Urothelium cell line (cell line): ENCODE results near the gene STIM2.

Experiments
- DNase-seq: peaks from one replicate; pipeline ENCODE4 v3.0.0; 2011; ENCODE audit warnings: low spot score, mixed read lengths
- FAIRE-seq: peaks from 2 replicates; lab custom pipeline; 2011; peaks lifted over from hg19 to GRCh38; lab: Jason Lieb, UNC

Gene STIM2

GRCh38 chr4:26896636-26897035 is 36.0 kb downstream of the STIM2 start:
- FAIRE-seq: no peak
- no peak for DNase-seq

GRCh38 chr4:26899991-26900390 is 39.4 kb downstream of the STIM2 start:
- FAIRE-seq: no peak

DNA sequence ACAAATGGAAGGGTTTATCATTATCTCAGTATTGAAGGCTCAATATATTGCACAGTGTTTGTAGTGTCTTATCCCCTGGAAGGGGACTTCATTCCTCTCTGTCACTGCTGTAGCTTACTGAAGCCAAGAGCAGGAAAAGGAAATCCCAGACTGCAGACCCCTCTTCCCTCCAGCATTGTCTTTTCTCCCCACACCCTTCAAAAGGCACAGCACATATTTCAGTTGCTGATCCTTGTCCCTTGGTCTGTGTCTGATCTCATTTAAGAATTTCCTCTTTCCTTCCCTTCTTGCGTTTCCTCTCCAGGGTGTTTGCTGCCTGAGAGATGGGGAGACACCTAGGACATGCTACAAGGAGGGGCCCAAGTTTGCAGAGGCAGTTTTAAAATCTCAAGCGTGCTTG is 40.1 kb downstream of the STIM2 start:
- FAIRE-seq (no peak), DNase-seq (no peak)

More at GRCh38 chr4:26899991-26900390, 39.4 kb downstream of the STIM2 start:
- no peak for DNase-seq

GRCh38 chr4:26905172-26905571 is 44.5 kb downstream of the STIM2 start:
- DNase-seq (no peak), FAIRE-seq (no peak)

DNA sequence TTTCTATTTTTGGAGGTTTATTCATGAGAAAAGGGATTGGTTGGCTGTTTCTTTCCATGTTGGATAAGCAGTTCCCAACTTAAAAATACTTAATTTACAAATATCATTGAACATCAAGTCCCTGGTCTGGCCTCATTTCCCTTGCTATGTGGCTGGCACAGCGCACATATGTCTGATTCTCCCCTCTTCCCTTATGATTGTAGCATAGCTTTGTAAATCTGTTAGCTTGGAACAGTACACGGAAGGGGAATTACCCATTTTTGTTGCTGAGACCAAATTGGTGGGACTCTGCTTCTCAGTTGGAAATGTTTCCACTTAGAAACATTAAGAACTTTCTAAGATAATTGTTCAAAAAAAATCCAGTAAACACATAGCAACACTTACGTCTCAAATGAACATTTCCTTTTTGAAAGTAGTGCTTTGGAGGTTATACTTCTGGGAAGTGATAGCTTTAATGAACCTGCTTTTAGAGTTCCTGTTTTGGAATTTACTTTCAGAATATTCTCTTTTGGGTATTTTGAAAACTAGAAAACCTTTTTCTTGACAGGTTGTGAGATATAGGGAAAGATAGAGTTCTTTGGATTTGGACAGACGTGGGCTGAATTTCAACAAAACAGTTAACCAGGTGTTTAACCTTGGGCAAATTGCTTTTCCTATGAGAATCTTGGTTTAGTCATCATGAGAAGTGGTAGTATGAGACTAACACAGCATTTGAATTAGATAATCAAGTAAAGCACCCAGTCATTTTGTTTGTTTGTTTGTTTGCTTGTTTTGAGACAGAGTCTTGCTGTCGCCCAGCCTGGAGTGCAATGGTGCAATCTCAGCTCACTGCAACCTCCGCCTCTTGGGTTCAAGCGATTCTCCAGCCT is 47.3 kb downstream of the STIM2 start:
- DNase-seq (no peak), FAIRE-seq (no peak)

GRCh38 chr4:26909369-26909768 is 48.7 kb downstream of the STIM2 start:
- FAIRE-seq (no peak), DNase-seq (no peak)

DNA sequence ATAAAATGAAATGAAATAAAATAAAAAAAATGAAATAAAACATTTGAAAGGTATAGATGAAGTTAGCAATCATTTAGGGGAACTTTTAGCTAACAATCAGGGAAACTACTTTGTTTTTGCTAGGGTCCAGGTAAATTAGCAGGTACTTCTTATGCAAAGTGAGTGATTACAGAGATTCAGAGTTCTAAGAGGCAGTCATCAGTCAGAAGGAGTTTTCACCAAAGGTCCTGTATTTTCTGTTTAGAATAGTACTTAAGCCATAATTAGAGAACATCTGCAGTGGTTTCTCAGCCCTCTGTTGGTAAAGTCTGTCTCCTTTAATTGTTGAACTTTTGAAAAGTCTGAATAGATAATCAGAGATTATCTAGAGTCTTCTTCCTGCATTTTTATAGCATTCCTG is 50.6 kb downstream of the STIM2 start:
- no peak for DNase-seq
- no peak for FAIRE-seq

GRCh38 chr4:26912069-26912468 is 51.4 kb downstream of the STIM2 start:
- no peak for FAIRE-seq
- DNase-seq: no peak

- no peak for FAIRE-seq
- no peak for DNase-seq
These were observed 52.2 kb downstream of the STIM2 start for GRCh38 chr4:26912810-26913209.

GRCh38 chr4:26916195-26916594 is 55.6 kb downstream of the STIM2 start:
- DNase-seq (no peak), FAIRE-seq (no peak)

DNA sequence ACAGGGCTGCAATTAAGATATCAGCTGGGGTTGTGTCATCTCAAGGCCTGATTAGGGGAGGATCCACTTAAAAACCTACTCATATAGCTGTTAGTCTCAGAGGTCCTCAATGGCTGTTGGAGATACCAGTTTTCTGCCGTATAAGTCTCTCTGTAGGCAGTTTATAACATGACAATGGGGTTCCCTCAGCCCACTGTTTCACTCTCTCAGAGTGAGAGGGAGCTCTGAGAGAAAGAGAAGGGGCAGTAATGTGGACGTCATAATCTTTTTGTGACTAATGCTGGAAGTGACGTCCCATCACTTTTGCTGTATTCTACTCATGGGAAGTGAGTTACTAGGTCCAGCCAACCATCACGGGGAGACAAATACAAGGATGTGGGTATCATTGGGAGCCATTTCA is 70.3 kb downstream of the STIM2 start:
- DNase-seq: no peak

DNA sequence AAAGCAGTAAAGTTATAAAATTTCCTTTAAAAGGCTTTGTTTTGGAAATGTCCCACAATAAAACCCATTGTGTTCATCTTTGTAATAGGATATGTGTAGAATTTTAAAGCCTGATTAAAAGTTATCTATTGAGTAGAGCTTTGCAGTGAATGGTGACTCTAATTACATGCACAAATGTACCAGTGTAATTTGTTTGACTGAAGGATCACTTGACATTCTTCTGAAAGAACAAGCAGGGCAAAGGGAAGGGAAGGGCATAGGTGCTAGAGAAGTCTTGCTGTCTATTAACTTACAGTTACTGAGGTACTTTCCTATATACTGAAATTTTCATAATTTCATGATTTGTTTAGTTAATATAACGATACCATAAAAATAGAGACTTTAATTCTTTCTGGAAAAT is 70.8 kb downstream of the STIM2 start:
- no peak for DNase-seq
- no peak for FAIRE-seq

More for the DNA sequence above, 70.3 kb downstream of the STIM2 start:
- no peak for FAIRE-seq

DNA sequence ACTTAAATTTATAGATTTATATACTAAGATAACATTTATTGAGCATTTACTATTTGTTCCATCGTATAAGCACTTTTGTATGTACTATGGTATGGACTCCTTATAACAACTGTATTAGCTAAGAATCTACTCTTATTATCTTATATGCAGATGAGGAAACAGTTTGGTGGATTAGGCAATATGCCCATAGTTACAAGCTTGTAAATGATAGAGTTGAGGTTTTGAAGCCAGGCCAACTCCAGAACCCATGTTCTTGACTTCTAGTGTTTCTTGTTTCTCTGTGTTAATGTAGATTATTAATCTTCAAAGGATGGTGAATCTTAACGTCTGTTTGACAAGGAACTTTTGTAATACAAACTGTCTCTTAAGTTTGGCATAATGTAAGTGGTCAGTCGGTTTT is 71.3 kb downstream of the STIM2 start:
- FAIRE-seq: no peak
- no peak for DNase-seq

- DNase-seq (no peak), FAIRE-seq (no peak)
These were observed 74.8 kb downstream of the STIM2 start for GRCh38 chr4:26935397-26935796.

DNA sequence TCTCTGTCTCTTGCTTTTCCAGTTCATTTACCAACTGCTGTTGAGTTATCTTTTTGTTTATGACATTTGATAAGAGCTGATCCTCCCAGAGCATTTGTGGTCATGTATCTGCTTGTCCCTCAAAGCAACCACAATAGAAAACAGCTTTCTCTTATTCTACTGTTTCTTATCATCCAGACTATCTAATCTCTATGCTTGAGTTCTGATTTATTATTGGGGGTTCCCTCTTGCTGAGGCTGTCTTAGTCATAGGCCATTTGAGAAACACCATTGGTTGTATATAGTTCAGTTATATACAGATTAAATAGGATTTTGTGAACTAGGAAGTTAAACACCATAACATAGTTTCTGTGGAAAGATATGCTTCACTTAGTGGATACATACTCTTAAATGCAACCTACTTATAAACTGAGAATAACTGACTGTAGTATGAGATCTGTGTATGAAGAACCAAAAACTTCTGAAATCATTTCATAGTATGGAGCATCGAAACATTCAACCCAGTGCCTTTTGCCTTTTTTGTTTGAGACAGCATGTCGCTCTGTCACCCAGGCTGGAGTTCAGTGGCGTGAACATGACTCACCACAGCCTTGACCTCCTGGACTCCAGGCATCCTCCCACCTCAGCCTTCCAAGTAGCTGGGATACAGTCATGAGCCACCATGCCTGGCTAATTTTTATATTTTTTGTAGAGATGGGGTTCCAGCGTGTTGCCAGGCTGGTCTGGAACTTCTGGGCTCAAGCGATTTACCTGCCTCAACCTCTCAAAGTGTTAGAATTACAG is 75.8 kb downstream of the STIM2 start:
- FAIRE-seq: no peak
- no peak for DNase-seq

DNA sequence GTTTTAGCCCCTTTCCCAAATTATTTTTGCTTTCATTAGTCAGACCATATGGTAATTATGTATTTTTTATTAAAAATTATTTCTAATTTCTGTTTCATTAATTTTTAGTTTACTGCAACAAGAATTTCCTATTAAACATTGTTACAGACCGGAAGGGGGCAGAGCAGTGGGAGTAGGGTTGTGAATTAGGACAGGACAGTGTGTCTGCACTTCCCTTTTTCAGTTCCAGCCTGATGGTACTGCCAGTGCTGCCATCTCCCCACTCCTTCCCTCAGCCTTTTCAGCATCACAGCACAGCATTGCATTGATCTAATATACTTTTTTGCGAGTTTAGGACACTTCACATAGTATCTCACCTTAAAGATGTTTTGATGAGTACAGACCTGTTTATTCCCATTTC is 76.5 kb downstream of the STIM2 start:
- DNase-seq (no peak), FAIRE-seq (no peak)

- no peak for DNase-seq
- no peak for FAIRE-seq
These were observed 76.9 kb downstream of the STIM2 start for GRCh38 chr4:26937567-26937966.

DNA sequence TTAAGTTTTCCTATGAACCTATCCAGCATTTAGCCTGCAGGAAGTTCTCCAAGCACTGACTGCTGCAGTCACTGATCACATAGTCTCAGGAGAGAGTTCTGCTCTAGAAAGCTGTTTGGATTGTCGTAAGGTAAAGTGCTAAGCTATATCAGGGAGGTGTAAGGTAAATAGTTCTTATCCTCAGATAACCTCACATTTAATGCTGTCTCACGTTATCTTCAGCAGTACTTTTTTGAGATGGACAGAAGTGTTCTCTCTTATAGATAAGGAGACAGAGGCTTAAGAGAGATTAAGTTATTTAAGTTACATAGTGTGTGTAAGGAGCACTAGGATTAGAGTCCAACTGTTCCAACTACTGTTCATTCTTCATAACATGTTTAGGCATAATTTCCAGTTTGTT is 77.9 kb downstream of the STIM2 start:
- FAIRE-seq: no peak
- no peak for DNase-seq

DNA sequence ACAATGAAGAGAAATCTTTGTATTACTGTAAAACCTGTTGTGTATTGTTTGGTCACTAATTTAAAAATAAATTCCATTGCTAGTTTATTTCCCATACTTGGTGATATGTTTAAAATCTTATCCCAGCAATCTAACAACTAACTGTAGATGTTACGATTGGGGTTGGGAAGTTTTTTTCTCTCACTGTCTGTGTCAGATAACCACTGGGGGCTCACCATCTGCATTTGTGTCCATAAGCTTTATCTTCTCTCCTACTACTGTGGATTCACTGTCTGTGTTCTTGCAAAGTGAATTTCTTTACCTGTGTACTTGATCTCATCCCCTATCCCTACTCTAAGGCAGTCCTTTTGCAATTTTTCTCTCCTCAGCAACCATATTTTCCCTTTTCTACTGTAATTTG is 81.3 kb downstream of the STIM2 start:
- FAIRE-seq: no peak

GRCh38 chr4:26942871-26943270 is 82.2 kb downstream of the STIM2 start:
- FAIRE-seq (no peak), DNase-seq (no peak)

More for the DNA sequence above, 81.3 kb downstream of the STIM2 start:
- no peak for DNase-seq

DNA sequence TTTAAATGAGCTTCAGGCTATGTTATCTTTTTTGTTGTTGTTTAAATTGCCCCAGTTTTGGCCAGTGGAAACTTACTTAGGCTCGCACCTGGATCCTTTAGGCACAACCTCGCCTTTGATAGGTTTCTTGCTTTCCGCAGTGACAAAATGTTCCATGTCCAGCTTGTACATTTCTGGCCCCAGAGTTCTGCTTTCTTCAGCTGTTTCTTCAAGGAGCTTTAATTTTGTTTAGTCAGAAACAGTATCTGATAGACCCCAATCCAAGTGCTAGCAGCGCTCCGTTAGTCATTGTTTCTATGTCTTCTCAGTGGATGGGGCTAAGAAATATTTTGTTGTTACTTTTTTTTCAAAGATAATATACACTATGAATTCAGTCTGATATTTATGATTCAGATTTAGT is 82.8 kb downstream of the STIM2 start:
- FAIRE-seq: no peak
- DNase-seq: no peak

- DNase-seq: no peak
- FAIRE-seq: no peak
These were observed 85.2 kb downstream of the STIM2 start for GRCh38 chr4:26945794-26946193.
